Pancreas (tissue), 10 donors: Measurements from ENCODE around the gene CD63. TPM values are rescaled to one million over a fixed set of nuclear protein-coding genes. Genes with fewer than 3 reads are reported as not detected.

ENCODE experiments used
- ATAC-seq, 4 donors: fragments of 200-7000 bp; cut with Tn5 transposase; one replicate each; pipeline versions ENCODE4 v1.8.0 to v1.9.1; 2020; ENCODE audit warnings: mild to moderate bottlenecking in 4 of 4, moderate library complexity in 4 of 4
- DNase-seq, 6 donors: peaks; one replicate each; pipeline ENCODE4 v3.0.0-alpha.2; 2020
- FAIRE-seq: peaks from 2 replicates; lab custom pipeline; 2012; peaks lifted over from hg19 to GRCh38; lab: Jason Lieb, UNC
- H3K27ac ChIP-seq, 4 donors: fragments of 200-600 bp; sonication (generic); 1 replicate in 3 of 4; 2 replicates in 1 of 4; pipeline versions ENCODE4 v1.5.0 to v1.8.0; 2020
- H3K27me3 ChIP-seq, 4 donors: fragments of 200-600 bp; one replicate each; pipeline ENCODE4 v1.8.0; 2021
- H3K36me3 ChIP-seq, 3 donors: fragments of 200-600 bp; sonication (generic) in 1 of 3; one replicate each; pipeline versions ENCODE4 v1.5.0 to v1.8.0; 2020 to 2021
- H3K4me1 ChIP-seq, 3 donors: fragments of 200-600 bp; one replicate each; pipeline ENCODE4 v1.8.0; 2021
- H3K4me3 ChIP-seq, 4 donors: fragments of 200-600 bp; sonication (generic) in 2 of 4; one replicate each; pipeline versions ENCODE4 v1.5.0 to v1.8.0; 2020 to 2021
- H3K9me3 ChIP-seq, 4 donors: fragments of 200-600 bp; one replicate each; pipeline ENCODE4 v1.8.0; 2021
- WGBS, 2 donors: extraction: QIAGEN DNeasy Blood & Tissue Kit; methylation state at CpG; one replicate each; pipeline ENCODE4 v1.1.7; 2013; 5-methylcytosine and 5-hydroxymethylcytosine counted together
- intact Hi-C, 3 donors: fragments of 100-400 bp; cut with DNase I; formaldehyde crosslinking; loops; one replicate each; pipeline versions ENCODE4 v1.11.1 to v1.14.2; 2022
- polyA plus RNA-seq, 2 donors: library from polyadenylated mRNA; stranded (reverse); fragments of 200-250 nt; gene quantifications; one replicate each; pipeline ENCODE4 v1.2.3, GENCODE V29; 2013
- total RNA-seq, 6 donors: library from RNA; stranded (reverse); fragmentation: NEBNext Ultra II Directional in 4 of 6; extraction: Animal tissue kit (Norgen Biotek cat#: 25700) in 4 of 6; gene quantifications; one replicate each; pipeline versions ENCODE4 v1.2.1 to v1.2.4, GENCODE V29; 2021 to 2023
- TF ChIP-seq, protein P1 (sequence below), 4 donors: fragments of 200-600 bp; sonication (generic) in 3 of 4; IDR thresholded peaks; one replicate each; pipeline versions ENCODE4 v1.5.0 to v1.8.0; 2021; ENCODE audit warnings: antibody characterized with exemption in 4 of 4
- donor health status: healthy with polysubstance abuse.
- donor health status: DM: no; HTN: no; CAD: no; lungs with moderate emphysema.
- donor health status: DM: no; HTN: no; CAD: no.
- donor health status: control.
- donor health status: control.
- donor health status: Bipolar disorder and iron deficiency.
- donor health status: DM: yes; HTN: yes; CAD: no.
- donor health status: DM: no; HTN: no; CAD: no.
- donor health status: DM: no; HTN: no; CAD: no.
- donor health status: DM: yes; HTN: yes; CAD: no.

The CD63 gene
- total and polyA plus RNA-seq, 8 donors, result 433 to 717 (median 578) TPM

DNA sequence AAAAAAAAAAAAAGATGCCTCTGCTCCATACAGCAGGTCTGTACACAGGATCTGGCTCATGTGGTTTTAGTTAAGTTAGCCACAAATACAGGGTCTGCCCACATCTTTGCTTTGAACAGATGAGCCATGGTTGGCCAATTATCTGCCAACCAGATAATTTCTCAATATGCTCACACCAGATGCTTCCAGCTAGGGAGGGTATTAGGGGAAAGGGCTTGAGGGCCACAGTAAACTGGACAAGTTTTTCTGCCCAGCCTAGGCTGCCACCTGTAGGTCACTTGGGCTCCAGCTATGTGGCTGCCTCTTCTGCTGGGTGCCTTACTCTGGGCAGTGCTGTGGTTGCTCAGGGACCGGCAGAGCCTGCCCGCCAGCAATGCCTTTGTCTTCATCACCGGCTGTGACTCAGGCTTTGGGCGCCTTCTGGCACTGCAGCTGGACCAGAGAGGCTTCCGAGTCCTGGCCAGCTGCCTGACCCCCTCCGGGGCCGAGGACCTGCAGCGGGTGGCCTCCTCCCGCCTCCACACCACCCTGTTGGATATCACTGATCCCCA is 7.8 kb downstream of the CD63 start:
- 6 to 11% methylated on average over 9 of the region's 9 CpGs for WGBS, 2 donors
- no peaks in the 10 kb centered on the region for H3K9me3 ChIP-seq
- H3K4me3 ChIP-seq, result no peak overlapping the region
- TF ChIP-seq, protein P1, sequence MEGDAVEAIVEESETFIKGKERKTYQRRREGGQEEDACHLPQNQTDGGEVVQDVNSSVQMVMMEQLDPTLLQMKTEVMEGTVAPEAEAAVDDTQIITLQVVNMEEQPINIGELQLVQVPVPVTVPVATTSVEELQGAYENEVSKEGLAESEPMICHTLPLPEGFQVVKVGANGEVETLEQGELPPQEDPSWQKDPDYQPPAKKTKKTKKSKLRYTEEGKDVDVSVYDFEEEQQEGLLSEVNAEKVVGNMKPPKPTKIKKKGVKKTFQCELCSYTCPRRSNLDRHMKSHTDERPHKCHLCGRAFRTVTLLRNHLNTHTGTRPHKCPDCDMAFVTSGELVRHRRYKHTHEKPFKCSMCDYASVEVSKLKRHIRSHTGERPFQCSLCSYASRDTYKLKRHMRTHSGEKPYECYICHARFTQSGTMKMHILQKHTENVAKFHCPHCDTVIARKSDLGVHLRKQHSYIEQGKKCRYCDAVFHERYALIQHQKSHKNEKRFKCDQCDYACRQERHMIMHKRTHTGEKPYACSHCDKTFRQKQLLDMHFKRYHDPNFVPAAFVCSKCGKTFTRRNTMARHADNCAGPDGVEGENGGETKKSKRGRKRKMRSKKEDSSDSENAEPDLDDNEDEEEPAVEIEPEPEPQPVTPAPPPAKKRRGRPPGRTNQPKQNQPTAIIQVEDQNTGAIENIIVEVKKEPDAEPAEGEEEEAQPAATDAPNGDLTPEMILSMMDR (IDR thresholded peaks at IDR 0.05), result peak in 3 of 4 donors; percentile 31 to 48 (median 32)
- H3K4me1 ChIP-seq, result peaks cover 7 to 53% (median 35%) of the 10 kb centered on the region in 3 donors
- no peaks in the 10 kb centered on the region for H3K27me3 ChIP-seq
- H3K27ac ChIP-seq, result peak overlapping the region in 3 of 4 donors; percentile 42 to 69 (median 58)
- ATAC-seq, result peak; percentile 62 to 75 (median 69)
- intact Hi-C loops, result no loop called here
- H3K36me3 ChIP-seq, result peaks cover 0 to 17% (median 0%) of the 10 kb centered on the region in 3 donors
- FAIRE-seq, result no peak
- peak; percentile 62 to 84 (median 76) for DNase-seq

GRCh38 chr12:55720071-55720564 is 8.7 kb downstream of the CD63 start, which contains the start of gene RDH5:
TSS of gene RDH5 (plus strand) at chr12:55720393. CDS start at chr12:55721185, 792 bp downstream.
- TF ChIP-seq, protein P1 (IDR thresholded peaks at IDR 0.05), result no peak
- FAIRE-seq, result peak; percentile 9
- Histone ChIP-seq H3K4me3 (no peak within 1 kb of the TSS), H3K27me3 (no peaks in the 10 kb centered on the region), H3K9me3 (no peaks in the 10 kb centered on the region), H3K27ac (peak within 1 kb of the TSS; percentile 22 to 69 (median 50)), H3K4me1 (peaks cover 13 to 53% (median 39%) of the 10 kb centered on the region in 3 donors), H3K36me3 (peaks cover 0 to 14% (median 0%) of the 10 kb centered on the region in 3 donors)
- intact Hi-C loops, result no loop called here
- 12 to 15% methylated on average over 6 of the region's 6 CpGs for WGBS, 2 donors
- ATAC-seq, result peak; percentile 58 to 80 (median 70)
- DNase-seq, result peak in 4 of 6 donors; percentile 74 to 90 (median 82)

- no peaks in the 10 kb centered on the region for H3K9me3 ChIP-seq
- intact Hi-C loops, result no loop called here
- H3K4me1 ChIP-seq, result peaks cover 15 to 47% (median 39%) of the 10 kb centered on the region in 3 donors
- TF ChIP-seq, protein P1 (IDR thresholded peaks at IDR 0.05), result no peak
- H3K36me3 ChIP-seq, result peaks cover 0 to 6% (median 0%) of the 10 kb centered on the region in 3 donors
- no peak for FAIRE-seq
- no peak overlapping the region for H3K4me3 ChIP-seq
- H3K27ac ChIP-seq, result peak overlapping the region in 3 of 4 donors; percentile 22 to 69 (median 58)
- no peaks in the 10 kb centered on the region for H3K27me3 ChIP-seq
- no peak for ATAC-seq
- WGBS, 2 donors, result 67 to 76% methylated on average over 7 of the region's 7 CpGs
- DNase-seq, result no peak
These were observed 9.4 kb downstream of the CD63 start for GRCh38 chr12:55719371-55719770.

DNA sequence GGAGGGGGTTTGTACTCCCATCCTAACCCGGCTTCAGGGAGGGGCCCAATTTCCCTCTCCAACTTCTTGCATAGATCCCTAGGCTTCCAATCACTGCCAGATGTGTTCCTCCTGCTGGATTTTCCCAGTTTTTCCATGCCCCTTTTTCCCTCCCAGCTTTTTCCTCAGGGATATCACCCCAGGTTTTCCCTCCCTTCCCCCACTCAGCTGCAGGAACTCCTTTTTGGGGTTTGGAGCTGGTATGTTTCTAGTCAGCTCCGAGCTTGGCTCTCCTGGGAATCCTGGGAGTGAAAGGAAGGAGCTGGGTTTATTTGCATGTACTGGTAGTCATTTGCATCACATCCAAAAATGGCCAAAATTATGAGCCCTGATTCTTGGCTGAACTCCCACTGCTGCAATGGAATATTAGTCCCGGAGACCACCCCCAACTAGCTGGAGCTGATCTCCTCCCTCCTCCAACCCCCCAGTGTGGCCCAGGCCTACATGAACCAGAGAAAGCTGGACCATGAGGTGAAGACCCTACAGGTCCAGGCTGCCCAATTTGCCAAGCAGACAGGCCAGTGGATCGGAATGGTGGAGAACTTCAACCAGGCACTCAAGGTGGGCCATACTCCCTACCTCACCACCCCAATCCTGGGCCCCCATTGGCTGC is 10.1 kb downstream of the CD63 start:
- FAIRE-seq (no peak), DNase-seq (no peak), ATAC-seq (no peak)
- TF ChIP-seq, protein P1 (IDR thresholded peaks at IDR 0.05), result no peak
- Histone ChIP-seq H3K27me3 (no peaks in the 10 kb centered on the region), H3K4me3 (no peak overlapping the region), H3K9me3 (no peaks in the 10 kb centered on the region), H3K36me3 (no peaks in the 10 kb centered on the region), H3K27ac (peak overlapping the region in 2 of 4 donors; percentile 58 to 69), H3K4me1 (peaks cover 15 to 46% (median 35%) of the 10 kb centered on the region in 3 donors)
- intact Hi-C loops, result no loop called here
- WGBS, 2 donors, result 72 to 81% methylated on average over 4 of the region's 4 CpGs
